ENCODE measurements around the gene RHOD. TPM values are rescaled to one million over a fixed set of nuclear protein-coding genes. Genes with fewer than 3 reads are reported as not detected.

RHOD gene
- total RNA-seq, 1 experiment from 2014 or later: 13.1 TPM

GRCh38 chr11:67020949-67021348 lies 35.7 kb upstream of the RHOD start:
- H3K27me3 Mint-ChIP-seq (ENCODE audit: low read depth): peaks cover 41% of the 10 kb centered on the region
- POLR2A ChIA-PET: interaction anchor here (1.2 kb wide), 1 partner anchor 63 kb away, joined by 6 read pairs; the partner anchor contains the start of gene PC

More at GRCh38 chr11:67020949-67021348, 35.7 kb upstream of the RHOD start:
- DNase-seq (ENCODE audit: low spot score) (no peak), ATAC-seq (no peak)
- Mint-ChIP-seq H3K36me3 (no peaks in the 10 kb centered on the region; the same call in 1 of the 2 replicates), H3K9me3 (no peaks in the 10 kb centered on the region), H3K4me1 (peaks cover 14% of the 10 kb centered on the region), H3K4me3 (no peak overlapping the region), H3K27ac (no peak overlapping the region)
- TF ChIP-seq GRHL2 (CRISPR knock-in tag; IDR thresholded peaks at IDR 0.05; ENCODE audit: insufficient replicate concordance, severe bottlenecking): no peak
- no peak for TF ChIP-seq ZBTB21 (CRISPR knock-in tag; IDR thresholded peaks at IDR 0.05; ENCODE audit: borderline replicate concordance)
- no peak for TF ChIP-seq FOXJ3 (CRISPR knock-in tag; IDR thresholded peaks at IDR 0.05; ENCODE audit: borderline replicate concordance)
- TF ChIP-seq GTF2I (CRISPR knock-in tag; conservative IDR thresholded peaks at IDR 0.05): no peak
- no peak for TF ChIP-seq JAZF1 (CRISPR knock-in tag; IDR thresholded peaks at IDR 0.05)
- TF ChIP-seq GABPB1 (CRISPR knock-in tag; IDR thresholded peaks at IDR 0.05): no peak
- TF ChIP-seq ATF2 (CRISPR knock-in tag; IDR thresholded peaks at IDR 0.05; ENCODE audit: borderline replicate concordance, low read depth): no peak
- no peak for TF ChIP-seq ZNF671 (CRISPR knock-in tag; IDR thresholded peaks at IDR 0.05)
- no peak for TF ChIP-seq TEAD1 (CRISPR knock-in tag; IDR thresholded peaks at IDR 0.05)
- TF ChIP-seq NFE2L1 (CRISPR knock-in tag; IDR thresholded peaks at IDR 0.05): no peak
- no peak for TF ChIP-seq FOXP4 (CRISPR knock-in tag; IDR thresholded peaks at IDR 0.05)
- no peak for TF ChIP-seq HMGXB4 (CRISPR knock-in tag; IDR thresholded peaks at IDR 0.05)
- TF ChIP-seq ZNF317 (CRISPR knock-in tag; IDR thresholded peaks at IDR 0.05; ENCODE audit: borderline replicate concordance, low read depth): no peak
- TF ChIP-seq CTCF (IDR thresholded peaks at IDR 0.05): no peak
- no peak for TF ChIP-seq E2F1 (CRISPR knock-in tag; IDR thresholded peaks at IDR 0.05)
- CTCF ChIA-PET: interaction anchor here (0.7 to 4.2 kb wide), 38 partner anchors 8 to 475 kb away, joined by 3 to 27 read pairs (median 8); partner anchors contain the start of genes C11orf86, PC, RCE1 and ZDHHC24

Measured in WTC11 (cell line).